SIG-M5 treated with dmso at 0.1 percent for 504 hours (cell line): ENCODE results near the gene SLC16A6.
"Not testable (repeated sequence)": the region's sequence is repeated elsewhere in the genome, so short reads cannot be mapped to it uniquely, and the experiment has no call there.

ENCODE experiments used
- DNase-seq: peaks from one replicate; lab custom pipeline; 2025; ENCODE audit not compliant: unreplicated experiment; lab: John Stamatoyannopoulos, UW

SLC16A6 gene

DNA sequence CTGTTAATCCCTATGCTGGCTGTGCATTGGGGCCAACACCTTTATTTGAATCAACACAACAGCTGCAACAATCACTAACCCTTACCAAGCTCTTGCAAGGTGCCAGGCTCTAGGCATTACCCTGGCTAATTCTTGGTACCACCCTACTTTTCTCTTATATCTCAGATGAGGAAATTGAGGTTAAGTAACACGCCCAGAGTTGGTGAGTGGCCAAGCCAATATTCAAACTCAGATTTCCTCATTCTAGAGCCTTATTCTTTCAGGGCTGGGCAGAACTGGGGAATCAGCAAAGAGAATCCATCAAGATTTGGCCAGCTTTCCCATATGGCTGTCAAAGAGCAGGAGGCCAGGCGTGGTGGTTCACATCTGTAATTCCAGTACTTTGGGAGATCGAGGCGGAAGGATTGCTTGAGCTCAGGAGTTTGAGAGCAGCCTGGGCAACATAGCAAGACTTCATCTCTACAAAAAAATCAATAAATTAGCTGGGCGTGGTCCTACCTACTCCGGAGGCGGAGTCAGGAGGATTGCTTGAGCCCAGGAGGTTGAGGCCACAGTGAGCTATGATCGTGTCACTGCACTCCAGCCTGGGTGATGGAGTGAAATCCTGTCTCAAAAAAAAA lies 24.1 kb upstream of the SLC16A6 start:
- peak; percentile 80 for DNase-seq

DNA sequence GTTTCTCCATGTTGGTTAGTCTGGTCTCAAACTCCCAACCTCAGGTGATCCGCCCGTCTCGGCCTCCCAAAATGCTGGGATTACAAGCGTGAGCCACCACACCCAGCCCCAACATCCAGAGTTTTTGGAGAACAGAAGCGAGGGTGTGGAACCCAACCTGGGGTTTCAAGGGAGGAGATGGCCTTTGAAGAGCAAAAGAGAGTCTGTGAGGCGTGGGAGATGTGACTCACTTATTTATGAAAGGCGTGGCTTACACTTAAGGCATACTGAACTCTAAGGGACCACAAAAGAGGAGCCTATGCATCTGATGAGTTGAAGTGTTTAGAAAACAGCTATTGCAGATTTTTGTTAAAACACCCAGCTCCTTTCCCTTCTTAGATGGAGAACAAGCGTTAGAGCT lies 19.2 kb upstream of the SLC16A6 start:
- peak; percentile 29 for DNase-seq

DNA sequence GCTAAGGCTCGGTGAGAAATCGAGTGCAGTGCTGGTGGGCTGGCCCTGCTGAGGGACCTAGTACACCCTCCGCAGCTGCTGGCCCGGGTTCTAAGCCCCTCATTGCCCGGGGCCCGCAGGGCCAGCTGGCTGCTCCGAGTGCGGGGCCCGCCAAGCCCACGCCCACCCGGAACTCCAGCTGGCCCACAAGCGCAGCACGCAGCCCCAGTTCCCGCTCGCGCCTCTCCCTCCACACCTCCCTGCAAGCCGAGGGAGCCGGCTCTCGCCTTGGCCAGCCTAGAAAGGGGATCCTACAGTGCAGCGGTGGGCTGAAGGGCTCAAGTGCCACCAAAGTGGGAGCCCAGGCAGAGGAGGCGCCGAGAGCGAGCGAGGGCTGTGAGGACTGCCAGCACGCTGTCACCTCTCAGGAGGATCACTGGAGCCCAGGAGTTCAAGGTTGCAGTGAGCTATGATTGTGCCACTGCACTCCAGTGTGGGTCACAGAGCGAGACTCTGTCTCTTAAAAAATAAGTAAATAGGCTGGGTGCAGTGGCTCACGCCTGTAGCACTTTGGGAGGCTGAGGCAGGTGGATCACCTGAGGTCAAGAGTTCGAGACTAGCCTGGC lies 18.2 kb upstream of the SLC16A6 start:
- DNase-seq: not testable (repeated sequence)

DNA sequence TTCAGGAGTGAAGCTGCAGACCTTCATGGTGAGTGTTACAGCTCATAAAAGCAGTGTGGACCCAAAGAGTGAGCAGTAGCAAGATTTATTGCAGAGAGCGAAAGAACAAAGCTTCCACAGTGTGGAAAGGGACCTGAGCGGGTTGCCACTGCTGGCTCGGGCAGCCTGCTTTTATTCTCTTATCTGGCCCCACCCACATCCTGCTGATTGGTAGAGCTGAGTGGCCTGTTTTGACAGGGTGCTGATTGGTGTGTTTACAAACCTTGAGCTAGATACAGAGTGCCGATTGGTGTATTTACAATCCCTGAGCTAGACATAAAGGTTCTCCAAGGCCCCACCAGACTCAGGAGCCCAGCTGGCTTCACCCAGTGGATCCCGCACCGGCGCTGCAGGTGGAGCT lies 17.6 kb upstream of the SLC16A6 start:
- DNase-seq: not testable (repeated sequence)

DNA sequence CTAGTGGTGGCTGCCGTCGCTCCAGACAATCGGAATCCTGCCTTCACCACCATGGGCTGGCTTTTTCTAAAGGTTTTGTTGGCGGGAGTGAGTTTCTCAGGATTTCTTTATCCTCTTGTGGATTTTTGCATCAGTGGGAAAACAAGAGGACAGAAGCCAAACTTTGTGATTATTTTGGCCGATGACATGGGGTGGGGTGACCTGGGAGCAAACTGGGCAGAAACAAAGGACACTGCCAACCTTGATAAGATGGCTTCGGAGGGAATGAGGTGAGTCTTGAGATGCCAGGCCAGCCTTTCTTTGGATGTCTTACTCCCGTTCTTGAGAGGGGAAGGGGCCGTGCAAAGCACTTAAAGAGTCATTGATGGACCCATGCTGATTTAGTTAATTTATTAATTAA lies 16.5 kb upstream of the SLC16A6 start:
- DNase-seq: no peak

DNA sequence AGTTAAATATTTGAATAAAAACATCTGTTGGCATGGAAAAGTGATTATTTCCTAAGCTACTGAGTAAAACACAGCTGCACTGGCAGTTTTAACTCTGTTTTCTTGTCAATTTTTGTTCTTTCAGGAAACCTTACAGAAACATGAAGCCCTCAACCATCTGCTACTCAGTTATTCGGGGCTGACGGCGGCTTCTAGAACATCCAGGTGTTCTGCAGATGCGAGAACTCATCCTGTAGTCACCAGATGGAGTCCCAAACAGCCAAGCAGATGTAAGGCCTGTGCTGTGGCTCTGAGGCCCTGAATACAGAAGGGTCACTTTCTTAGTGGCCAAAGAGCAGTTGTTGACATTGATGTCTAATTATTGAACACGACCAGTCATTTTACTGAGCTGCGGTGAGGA lies 15.9 kb upstream of the SLC16A6 start:
- no peak for DNase-seq

DNA sequence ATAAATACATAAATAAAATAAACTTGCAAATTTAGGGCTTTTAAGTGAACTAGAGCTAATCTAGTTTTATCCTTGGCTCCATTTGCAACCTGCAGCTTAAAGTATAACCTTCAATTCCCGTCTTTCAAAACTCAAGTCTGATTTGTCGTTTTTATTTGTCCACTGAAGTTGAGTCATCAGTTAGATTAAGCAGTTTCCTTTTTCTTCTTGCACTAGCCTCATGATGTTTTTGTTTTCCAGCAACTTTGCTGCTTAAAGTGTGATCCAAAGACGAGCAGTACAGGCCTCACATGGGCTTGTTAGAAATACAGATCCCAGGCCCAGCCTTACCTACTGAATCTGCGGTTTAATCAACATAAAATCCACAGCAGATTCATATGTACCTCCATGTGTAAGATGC lies 14.2 kb upstream of the SLC16A6 start:
- no peak for DNase-seq

DNA sequence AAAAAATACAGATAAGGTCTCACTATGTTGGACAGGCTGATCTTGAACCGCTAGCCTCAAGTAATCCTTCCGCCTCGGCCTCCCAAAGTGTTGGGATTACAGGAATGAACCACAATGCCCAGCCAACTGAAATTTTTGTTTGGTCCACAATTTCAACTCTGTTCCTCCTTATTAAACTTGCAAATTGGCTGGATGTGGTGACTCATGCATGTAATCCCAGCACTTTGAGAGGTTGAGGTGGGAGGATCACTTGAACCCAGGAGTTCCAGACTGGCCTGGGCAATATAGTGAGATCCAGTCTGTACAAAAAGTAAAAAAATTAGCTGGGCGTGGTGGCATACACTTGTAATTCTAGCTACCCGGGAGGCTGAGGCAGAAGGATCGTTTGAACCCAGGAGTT lies 13.8 kb upstream of the SLC16A6 start:
- no peak for DNase-seq

DNA sequence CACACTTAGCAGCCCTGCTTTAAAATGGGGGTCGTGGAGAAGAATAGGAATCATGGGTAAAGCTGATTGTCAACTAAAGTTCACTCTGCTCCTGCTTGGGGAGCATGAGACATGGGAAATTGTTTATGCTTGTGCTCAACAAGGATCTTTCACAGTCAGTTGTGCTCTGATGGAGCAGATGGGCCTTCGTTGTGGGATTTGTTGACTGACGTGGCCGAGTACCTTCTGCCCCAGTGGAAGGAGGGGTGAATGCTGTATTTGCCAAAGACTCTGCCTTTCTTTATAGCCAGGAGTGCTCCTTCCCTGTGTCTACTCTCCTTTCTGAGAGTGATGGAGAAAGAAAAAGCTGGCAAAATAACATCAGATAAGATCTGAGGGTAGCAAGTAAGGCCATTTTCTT lies 11.7 kb upstream of the SLC16A6 start:
- DNase-seq: no peak

DNA sequence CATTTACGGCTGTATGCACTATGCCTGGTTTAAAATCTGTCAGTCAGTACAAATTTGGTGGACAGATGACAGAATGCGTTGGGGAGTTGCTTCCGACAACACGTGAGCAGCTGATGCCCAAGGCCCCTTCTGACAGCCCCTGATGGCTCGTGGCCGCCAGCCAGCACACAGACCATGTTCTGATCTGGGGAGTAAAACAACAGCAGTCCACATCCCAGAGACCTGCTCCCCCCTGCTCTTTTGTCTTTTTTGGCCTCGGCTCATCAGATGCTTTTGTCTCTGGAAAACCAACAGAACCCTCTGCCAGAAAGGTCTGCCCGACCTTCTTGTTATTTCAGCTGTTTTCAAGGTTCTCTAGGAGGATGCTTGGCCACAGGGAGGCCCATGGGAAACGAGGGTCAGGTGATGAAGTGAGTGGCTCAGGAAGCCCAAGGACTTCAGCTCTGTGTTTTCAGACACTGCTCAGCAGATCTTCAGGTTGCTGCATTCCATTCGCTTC lies 11.2 kb upstream of the SLC16A6 start:
- DNase-seq: no peak

DNA sequence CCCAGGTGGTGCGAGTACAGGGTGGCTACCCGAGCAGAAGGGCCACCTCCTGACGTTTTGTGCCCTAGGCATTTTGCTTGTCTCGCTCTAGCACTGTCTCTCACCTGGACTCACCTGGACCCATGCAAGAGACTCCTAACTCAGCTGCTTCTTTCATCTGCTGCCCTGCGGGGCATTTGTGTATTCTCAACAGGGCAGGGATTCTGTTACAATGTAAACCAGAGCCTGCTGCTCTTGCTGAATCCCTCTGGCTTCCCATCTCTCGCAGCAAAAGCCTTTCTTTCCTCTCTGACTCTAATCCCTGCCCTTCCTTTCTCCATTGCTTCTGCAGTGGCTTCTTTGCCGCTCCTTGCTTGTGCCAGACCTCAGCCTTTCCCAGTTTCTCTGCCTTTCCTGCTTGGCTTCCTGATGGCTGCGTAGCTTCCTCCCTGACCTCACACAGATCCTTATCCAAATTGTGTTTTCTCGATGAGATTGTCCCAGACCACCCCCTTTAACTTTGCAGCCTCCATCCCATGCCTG lies 10.6 kb upstream of the SLC16A6 start:
- DNase-seq: peak; percentile 43

DNA sequence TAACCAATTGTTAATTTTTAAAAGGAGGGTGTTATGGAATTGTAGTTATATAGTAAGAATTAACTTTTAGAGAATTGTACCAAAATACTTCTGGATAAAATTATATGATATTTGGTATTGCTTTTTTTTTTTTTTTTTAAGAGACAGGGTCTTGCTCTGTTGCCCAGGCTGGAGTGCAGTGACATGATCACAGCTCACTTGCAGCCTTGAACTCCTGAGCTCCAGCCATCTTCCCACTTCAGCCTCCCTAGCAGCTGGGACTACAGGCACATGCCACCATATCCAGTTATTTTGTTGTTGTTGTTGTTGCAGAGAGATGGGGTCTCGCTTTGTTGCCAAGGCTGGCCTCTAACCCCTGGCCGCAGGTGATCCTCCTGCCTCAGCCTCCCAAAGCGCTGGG lies 8.9 kb upstream of the SLC16A6 start:
- DNase-seq: no peak

DNA sequence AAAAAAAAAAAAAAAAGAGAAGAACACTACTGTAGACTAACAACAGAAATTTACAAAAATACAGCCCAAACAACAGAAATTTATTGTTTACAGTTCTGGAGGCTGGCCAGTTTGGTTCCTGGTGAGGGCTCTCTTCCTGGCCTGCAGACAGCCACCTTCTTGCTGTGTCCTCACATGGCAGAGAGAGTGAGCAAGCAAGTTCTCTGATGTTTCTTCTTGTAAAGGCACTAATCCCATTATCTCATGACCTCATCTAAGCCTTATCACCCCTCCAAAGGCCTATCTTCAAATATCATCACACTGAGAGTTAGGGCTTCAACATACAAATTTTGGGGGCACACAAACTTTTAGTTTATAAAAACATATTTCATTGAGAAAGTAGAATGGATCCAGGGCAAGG lies 7.7 kb upstream of the SLC16A6 start:
- DNase-seq: no peak

DNA sequence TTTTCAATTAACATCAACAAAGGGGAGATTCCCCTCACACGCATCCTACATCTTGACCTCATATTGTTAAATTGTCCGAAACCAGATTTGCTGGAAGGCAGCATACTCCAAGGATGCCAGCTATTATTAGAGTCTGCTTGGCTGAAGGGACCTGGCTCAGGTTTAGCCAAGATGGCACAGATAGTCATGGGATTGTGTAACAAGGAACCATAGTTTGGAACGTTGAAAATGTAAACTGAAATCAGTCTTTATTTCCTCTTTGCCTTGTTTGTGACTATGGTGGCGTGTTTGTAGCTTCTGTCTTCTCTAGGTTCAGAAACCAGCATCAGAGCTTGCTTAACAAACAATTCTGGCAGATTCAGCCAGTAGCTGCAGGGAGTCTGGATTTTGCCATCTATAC lies 6.3 kb upstream of the SLC16A6 start:
- peak; percentile 88 for DNase-seq

DNA sequence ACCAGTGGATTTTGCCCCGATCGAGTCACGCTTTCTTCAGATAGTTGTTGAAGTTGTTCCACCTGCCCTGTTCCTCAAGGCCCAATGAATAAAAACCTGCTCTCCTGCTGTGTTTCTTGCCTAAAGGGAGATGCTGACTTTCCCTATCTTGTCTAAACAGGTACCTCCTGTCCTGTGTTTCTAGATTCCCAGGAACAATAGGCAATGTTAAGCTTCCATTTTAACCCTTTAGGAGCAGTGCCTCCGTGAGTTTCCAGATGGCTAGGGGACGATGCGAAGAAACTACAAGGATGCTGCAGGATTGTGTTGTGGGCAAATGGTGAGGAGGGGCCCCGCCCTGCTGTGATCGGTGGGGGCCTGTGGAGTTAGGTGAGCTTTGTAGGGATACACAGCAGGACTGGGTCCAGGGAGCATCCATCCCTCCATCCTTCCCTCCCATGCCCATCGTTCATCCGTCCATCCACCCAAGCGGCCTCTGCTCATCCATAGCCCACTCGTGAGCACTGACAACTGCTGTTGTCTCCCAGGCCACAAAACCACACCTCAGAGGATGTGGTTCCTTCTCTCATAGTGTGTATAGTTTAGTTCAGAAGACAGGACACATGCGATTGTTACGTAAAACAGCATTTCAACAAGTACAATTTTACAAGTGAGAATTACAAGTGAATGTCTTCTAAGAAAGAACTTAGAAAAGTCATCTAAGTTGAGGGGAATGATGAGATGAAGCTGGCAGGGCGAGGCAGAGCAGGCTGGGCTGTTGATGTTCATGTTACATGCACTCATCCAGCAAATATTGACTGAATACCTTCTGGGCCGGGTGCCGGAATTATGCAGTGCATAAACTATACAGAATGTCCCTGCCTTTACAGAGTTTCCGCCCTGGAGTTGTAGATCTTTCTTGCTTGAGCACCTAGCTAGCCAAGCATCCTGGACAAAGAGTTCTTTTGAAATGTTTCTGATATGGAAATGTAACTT lies 5.6 kb upstream of the SLC16A6 start:
- peak; percentile 87 for DNase-seq

DNA sequence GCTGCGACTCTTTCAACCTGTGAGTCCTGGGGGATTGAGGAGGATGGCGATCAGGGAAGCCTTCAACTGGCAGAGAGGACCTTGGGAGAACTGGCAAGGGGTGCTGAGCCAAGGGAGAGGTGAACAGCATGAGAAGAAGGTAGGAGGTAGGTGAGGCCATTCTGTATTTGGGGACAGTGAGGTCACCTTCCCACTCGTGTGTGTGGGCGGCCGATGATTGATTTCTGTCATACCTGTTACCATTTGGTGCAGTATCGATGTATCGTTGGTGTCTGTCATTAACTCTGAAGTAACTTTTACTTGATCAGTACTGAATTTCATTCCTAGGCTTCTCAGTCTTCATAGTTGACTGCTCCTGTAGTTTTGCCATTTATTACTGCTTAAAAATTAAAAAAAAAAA lies 4.2 kb upstream of the SLC16A6 start:
- DNase-seq: no peak

DNA sequence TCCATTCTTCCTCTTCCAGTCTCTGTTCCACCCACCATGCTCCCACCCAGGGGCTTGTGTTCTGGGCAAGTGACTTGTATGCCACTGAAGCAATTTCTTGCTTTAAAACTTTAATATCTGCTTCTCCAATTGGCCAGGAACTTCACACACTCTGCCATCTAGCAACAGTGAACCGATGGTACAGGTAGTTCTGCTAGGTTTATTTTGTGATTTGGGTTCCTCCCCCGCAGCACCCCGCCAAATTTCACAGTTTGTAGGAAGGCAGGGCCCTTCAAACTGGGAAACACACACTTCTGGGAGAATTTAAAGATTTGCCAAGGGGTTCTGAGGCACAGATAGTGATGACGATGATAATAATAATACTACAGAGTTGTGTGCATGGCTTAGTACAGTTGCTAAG lies 3.7 kb upstream of the SLC16A6 start:
- no peak for DNase-seq

DNA sequence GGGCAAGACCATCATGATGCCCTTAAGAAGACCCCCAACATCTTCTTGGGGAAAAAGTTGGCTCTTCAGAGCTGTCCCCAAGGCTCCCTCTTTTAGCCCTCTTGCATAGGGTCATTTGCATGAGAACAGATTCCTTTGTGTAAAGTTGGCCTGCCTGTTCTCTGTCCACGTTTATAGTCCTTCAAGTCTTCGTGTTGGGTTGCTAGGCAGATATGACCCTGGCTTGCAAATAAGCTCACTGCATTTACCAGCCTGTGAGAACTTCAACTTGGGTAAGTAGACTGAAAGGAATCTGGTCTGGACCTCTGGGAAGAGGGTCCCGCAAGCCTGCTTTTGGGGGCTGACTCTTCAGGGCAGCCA lies 3.2 kb upstream of the SLC16A6 start:
- no peak for DNase-seq

DNA sequence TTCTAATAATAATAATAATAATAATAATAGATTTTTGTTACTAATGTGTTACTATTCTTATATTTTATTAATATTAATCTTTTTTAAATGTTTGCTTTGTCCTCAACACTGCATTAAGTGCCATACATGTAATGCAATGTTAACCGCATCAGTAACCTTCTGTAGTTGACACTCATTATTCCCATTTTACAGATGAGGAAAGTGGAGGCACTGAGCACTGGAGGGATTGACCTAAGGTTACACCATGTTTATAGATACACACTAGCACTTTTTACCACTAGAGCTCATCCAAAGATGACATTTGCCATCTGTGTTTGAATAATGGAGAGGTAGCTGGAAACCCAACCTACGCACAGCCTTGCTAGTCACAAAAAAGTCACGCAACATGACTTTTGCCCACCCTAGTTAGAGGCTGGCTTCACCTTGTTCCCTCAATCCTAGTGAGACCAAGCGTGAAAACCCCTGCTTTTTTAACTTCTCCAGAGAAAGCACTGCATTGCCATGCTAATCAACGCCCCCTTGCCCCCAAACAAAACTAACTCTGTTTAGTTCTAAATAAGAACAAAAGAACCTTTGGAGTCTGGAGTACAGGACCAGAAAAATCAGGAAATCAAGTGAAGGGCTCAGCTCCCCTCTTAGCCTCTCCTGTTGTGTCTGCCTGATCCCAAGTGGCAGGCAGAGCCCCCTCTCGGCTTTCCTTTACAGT lies 2.7 kb upstream of the SLC16A6 start:
- no peak for DNase-seq

DNA sequence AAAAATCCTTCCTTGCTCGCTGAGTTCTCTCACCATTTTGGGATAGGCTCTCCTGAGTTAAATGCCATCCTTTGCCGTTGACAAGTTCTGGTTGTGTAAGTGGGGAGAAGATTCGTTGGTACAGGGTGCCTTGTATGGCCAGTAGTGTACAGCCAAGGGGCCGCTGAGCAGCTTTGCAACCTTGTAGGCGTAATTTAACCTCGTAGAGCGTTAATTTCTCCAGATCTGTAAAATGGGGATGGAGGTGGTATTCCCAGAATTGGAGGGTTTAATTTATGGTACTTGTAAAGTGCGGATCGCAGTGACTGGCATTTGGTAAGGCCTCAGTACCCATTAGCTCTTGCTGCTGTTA lies 1.7 kb upstream of the SLC16A6 start:
- peak; percentile 76 for DNase-seq
